ENCODE data around the gene ARID1B. TPM values are rescaled to one million over a fixed set of nuclear protein-coding genes. Genes with fewer than 3 reads are reported as not detected.
A peak's percentile ranks its signal among the peaks of the same experiment; 100 is the strongest.
"Not testable (repeated sequence)": the region's sequence is repeated elsewhere in the genome, so short reads cannot be mapped to it uniquely, and the experiment has no call there.

ARID1B gene
- total and polyA plus RNA-seq, 12 donors = 11.2 to 63.2 (median 52.2) TPM

GRCh38 chr6:156980515-156980914 lies 203.3 kb downstream of the ARID1B start:
- peak in 6 of 8 donors; percentile 9 to 56 (median 36) for ATAC-seq
- no peak overlapping the region for H3K27ac ChIP-seq
- no peak for TF ChIP-seq CTCF (IDR thresholded peaks at IDR 0.05)

GRCh38 chr6:156980948-156981347 lies 203.8 kb downstream of the ARID1B start:
- H3K27me3 ChIP-seq = no peaks in the 10 kb centered on the region
- peaks cover 0 to 91% (median 73%) of the 10 kb centered on the region in 9 donors for H3K4me1 ChIP-seq
- no peaks in the 10 kb centered on the region for H3K9me3 ChIP-seq
- no peak for ATAC-seq
- WGBS, 2 donors = 93 to 94% methylated on average over 2 of the region's 2 CpGs
- no peak overlapping the region for H3K27ac ChIP-seq
- H3K4me3 ChIP-seq = no peak overlapping the region
- no peak for DNase-seq
- no peaks in the 10 kb centered on the region for H3K36me3 ChIP-seq
- intact Hi-C loops (cut with DNase I) = no loop called here
- TF ChIP-seq CTCF (IDR thresholded peaks at IDR 0.05) = no peak

More at GRCh38 chr6:156980515-156980914, 203.3 kb downstream of the ARID1B start:
- no peak for DNase-seq
- Histone ChIP-seq H3K4me3 (no peak overlapping the region), H3K27me3 (no peaks in the 10 kb centered on the region), H3K4me1 (peaks cover 0 to 88% (median 76%) of the 10 kb centered on the region in 9 donors), H3K9me3 (no peaks in the 10 kb centered on the region), H3K36me3 (no peaks in the 10 kb centered on the region)
- intact Hi-C loops (cut with DNase I) = no loop called here
- WGBS, 2 donors = 60 to 74% methylated on average over 10 of the region's 10 CpGs

- DNase-seq (no peak), ATAC-seq (no peak)
- no peak for TF ChIP-seq CTCF (IDR thresholded peaks at IDR 0.05)
- H3K9me3 ChIP-seq = no peaks in the 10 kb centered on the region
- no peak overlapping the region for H3K27ac ChIP-seq
- peaks cover 0 to 83% (median 62%) of the 10 kb centered on the region in 9 donors for H3K4me1 ChIP-seq
- H3K27me3 ChIP-seq = no peaks in the 10 kb centered on the region
- H3K36me3 ChIP-seq = no peaks in the 10 kb centered on the region
- no peak overlapping the region for H3K4me3 ChIP-seq
- WGBS, 2 donors = 50 to 51% methylated on average over 3 of the region's 3 CpGs
- intact Hi-C loops (cut with DNase I) = no loop called here
These were observed 205.0 kb downstream of the ARID1B start for GRCh38 chr6:156982168-156982567.

- H3K27ac ChIP-seq; H3K36me3 ChIP-seq; H3K27me3 ChIP-seq; DNase-seq; H3K4me3 ChIP-seq; ATAC-seq; intact Hi-C loops (cut with DNase I); H3K9me3 ChIP-seq: not testable (repeated sequence)
- WGBS, 2 donors = 93 to 98% methylated on average over 4 of the region's 4 CpGs
- H3K4me1 ChIP-seq = peaks cover under 1 to 82% (median 57%) of the 10 kb centered on the region in 9 donors
These were observed 205.7 kb downstream of the ARID1B start for GRCh38 chr6:156982864-156983263.

- no peaks in the 10 kb centered on the region for H3K9me3 ChIP-seq
- no peak for TF ChIP-seq CTCF (IDR thresholded peaks at IDR 0.05)
- no peak overlapping the region for H3K4me3 ChIP-seq
- no peaks in the 10 kb centered on the region for H3K36me3 ChIP-seq
- H3K27ac ChIP-seq = no peak overlapping the region
- 93 to 94% methylated on average over 3 of the region's 3 CpGs for WGBS, 2 donors
- H3K4me1 ChIP-seq = peaks cover 5 to 81% (median 55%) of the 10 kb centered on the region in 9 donors
- no peak for DNase-seq
- no peaks in the 10 kb centered on the region for H3K27me3 ChIP-seq
- no peak for ATAC-seq
- intact Hi-C loops (cut with DNase I) = no loop called here
These were observed 207.1 kb downstream of the ARID1B start for GRCh38 chr6:156984178-156984738.

Data from heart right ventricle (tissue), 16 donors.